Measurements from ENCODE around the gene ZKSCAN8. TPM values are rescaled to one million over a fixed set of nuclear protein-coding genes. Genes with fewer than 3 reads are reported as not detected.

ZKSCAN8 gene
- total RNA-seq, 1 donor from 2014 or later = 14.5 TPM

- Histone ChIP-seq H3K9me3 (no peaks in the 10 kb centered on the region), H3K4me1 (peaks cover 32% of the 10 kb centered on the region), H3K4me3 (no peak overlapping the region), H3K27ac (no peak overlapping the region), H3K36me3 (no peaks in the 10 kb centered on the region), H3K27me3 (no peaks in the 10 kb centered on the region)
- no peak for DNase-seq (ENCODE audit: extremely low spot score in 2 of 2)
- TF ChIP-seq CTCF (IDR thresholded peaks at IDR 0.05) = no peak
- no peak for TF ChIP-seq POLR2A (IDR thresholded peaks at IDR 0.05)
- TF ChIP-seq POLR2AphosphoS5 (IDR thresholded peaks at IDR 0.05; ENCODE audit: insufficient read depth in 1 of 2, low read depth in 1 of 2) = no peak
- intact Hi-C loops (cut with DNase I) = no loop called here
Observed at GRCh38 chr6:28134716-28135115, 7.0 kb upstream of the ZKSCAN8 start.

GRCh38 chr6:28135393-28135792 lies 6.3 kb upstream of the ZKSCAN8 start:
- no peak overlapping the region for H3K27ac ChIP-seq
- intact Hi-C loops (cut with DNase I) = no loop called here
- H3K4me3 ChIP-seq = peak overlapping the region in 1 of 2 donors; percentile 94
- H3K36me3 ChIP-seq = no peaks in the 10 kb centered on the region
- no peaks in the 10 kb centered on the region for H3K9me3 ChIP-seq
- TF ChIP-seq POLR2A (IDR thresholded peaks at IDR 0.05) = no peak
- TF ChIP-seq POLR2AphosphoS5 (IDR thresholded peaks at IDR 0.05; ENCODE audit: insufficient read depth in 1 of 2, low read depth in 1 of 2) = no peak
- no peak for TF ChIP-seq CTCF (IDR thresholded peaks at IDR 0.05)
- no peaks in the 10 kb centered on the region for H3K27me3 ChIP-seq
- H3K4me1 ChIP-seq = peaks cover 32% of the 10 kb centered on the region
- no peak for DNase-seq (ENCODE audit: extremely low spot score in 2 of 2)

GRCh38 chr6:28136585-28137504 lies 4.8 kb upstream of the ZKSCAN8 start:
- H3K27ac ChIP-seq = peak overlapping the region; percentile 96
- peaks cover 26% of the 10 kb centered on the region for H3K4me1 ChIP-seq
- TF ChIP-seq POLR2AphosphoS5 (IDR thresholded peaks at IDR 0.05; ENCODE audit: insufficient read depth in 1 of 2, low read depth in 1 of 2) (peak; percentile 83 to 88), POLR2A (IDR thresholded peaks at IDR 0.05) (peak in 1 of 2 donors; percentile 7), CTCF (IDR thresholded peaks at IDR 0.05) (no peak)
- intact Hi-C loops (cut with DNase I) = no loop called here
- H3K27me3 ChIP-seq = no peaks in the 10 kb centered on the region
- no peaks in the 10 kb centered on the region for H3K9me3 ChIP-seq
- peak overlapping the region; percentile 82 to 94 for H3K4me3 ChIP-seq
- no peaks in the 10 kb centered on the region for H3K36me3 ChIP-seq
- peak in 1 of 2 donors; percentile 92 for DNase-seq (ENCODE audit: extremely low spot score in 2 of 2)

GRCh38 chr6:28137505-28137981 lies 4.1 kb upstream of the ZKSCAN8 start:
- Histone ChIP-seq H3K27me3 (no peaks in the 10 kb centered on the region), H3K36me3 (no peaks in the 10 kb centered on the region), H3K27ac (peak overlapping the region; percentile 96), H3K9me3 (no peaks in the 10 kb centered on the region), H3K4me1 (peaks cover 30% of the 10 kb centered on the region), H3K4me3 (peak overlapping the region; percentile 82 to 94)
- no peak for TF ChIP-seq POLR2AphosphoS5 (IDR thresholded peaks at IDR 0.05; ENCODE audit: insufficient read depth in 1 of 2, low read depth in 1 of 2)
- no peak for TF ChIP-seq CTCF (IDR thresholded peaks at IDR 0.05)
- TF ChIP-seq POLR2A (IDR thresholded peaks at IDR 0.05) = no peak
- no peak for DNase-seq (ENCODE audit: extremely low spot score in 2 of 2)
- intact Hi-C loops (cut with DNase I) = no loop called here
